ENCODE data around the gene LRTM2.

DNA sequence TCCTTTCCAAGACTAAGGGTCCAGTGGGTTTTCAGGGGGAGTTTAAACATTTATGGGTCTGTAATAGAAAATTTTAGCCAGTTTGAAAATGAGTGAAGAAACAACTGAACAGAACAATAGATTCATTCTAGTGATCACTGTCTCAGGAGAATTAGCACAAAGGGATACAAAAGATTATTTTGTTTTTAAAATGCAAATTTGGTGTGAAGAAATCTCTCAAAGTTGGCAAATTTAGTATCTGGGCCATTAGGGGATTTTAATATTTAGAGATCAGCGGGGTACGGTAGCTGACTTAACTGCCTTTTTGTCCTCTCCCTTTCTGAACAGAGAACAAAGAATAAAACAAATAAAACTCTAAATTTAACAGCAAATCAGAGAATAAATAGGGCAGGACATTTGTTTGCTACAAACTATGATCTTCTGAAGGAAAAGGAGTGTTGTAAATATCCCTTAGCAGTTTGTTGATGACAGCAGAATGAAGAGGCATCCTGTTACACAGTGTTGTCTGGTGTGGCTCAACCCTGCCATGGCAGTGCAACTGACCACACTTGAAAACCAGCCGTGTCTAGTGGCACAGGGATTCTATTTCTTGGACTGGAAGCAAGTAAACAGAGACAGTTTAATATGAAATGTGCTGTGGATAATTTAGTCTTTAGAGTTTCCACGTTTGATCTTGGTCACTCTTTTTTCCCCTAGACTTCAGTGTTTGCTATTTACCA, 46.3 kb upstream of the LRTM2 start:
- TF ChIP-seq ARNTL (CRISPR knock-in tag; IDR thresholded peaks at IDR 0.05; ENCODE audit: borderline replicate concordance, low read depth) = no peak
- TF ChIP-seq PATZ1 (CRISPR knock-in tag; IDR thresholded peaks at IDR 0.05; ENCODE audit: borderline replicate concordance) = no peak
- no peak for TF ChIP-seq TOX (CRISPR knock-in tag; IDR thresholded peaks at IDR 0.05; ENCODE audit: borderline replicate concordance)
- TF ChIP-seq BACH2 (CRISPR knock-in tag; IDR thresholded peaks at IDR 0.05; ENCODE audit: borderline replicate concordance) = no peak
- no peak for TF ChIP-seq GLIS3 (CRISPR knock-in tag; IDR thresholded peaks at IDR 0.05)
- TF ChIP-seq PPARA (CRISPR knock-in tag; IDR thresholded peaks at IDR 0.05; ENCODE audit: borderline replicate concordance) = no peak
- TF ChIP-seq ZNF8 (CRISPR knock-in tag; IDR thresholded peaks at IDR 0.05) = no peak
- TF ChIP-seq SNAI2 (CRISPR knock-in tag; IDR thresholded peaks at IDR 0.05) = no peak

Measured in SK-N-SH treated with all-trans-retinoic acid at 6 μM for 48 hours (cell line).